Endothelial cell of umbilical vein (primary cell): ENCODE data around the gene DAP. TPM values are rescaled to one million over a fixed set of nuclear protein-coding genes. Genes with fewer than 3 reads are reported as not detected.

Source experiments
- BruUV-seq: library from RNA; stranded (reverse); fragments of 400-500 nt; replicated peaks from 2 replicates; lab custom pipeline; 2021; lab: Mats Ljungman, UMichigan
- CTCF ChIA-PET: fragments of 300-600, 350-600 bp; sonication (Branson Sonifier 250); formaldehyde crosslinking; loops from one replicate; lab custom pipeline; 2021; ENCODE audit warnings: antibody characterized with exemption, inconsistent platforms; lab: Charles Lee
- POLR2A ChIA-PET: fragments of 300-600, 350-600 bp; sonication (Branson Sonifier 250); formaldehyde crosslinking; loops from one replicate; lab custom pipeline; 2021; ENCODE audit warnings: antibody characterized with exemption, inconsistent platforms; lab: Charles Lee
- DNase-seq: peaks from one replicate; pipeline ENCODE4 v3.0.0-alpha.2; 2011; ENCODE audit warnings: low read depth, low spot score
- FAIRE-seq: peaks from 2 replicates; lab custom pipeline; 2011; peaks lifted over from hg19 to GRCh38; lab: Jason Lieb, UNC
- H2AFZ ChIP-seq: 2 replicates; pipeline ENCODE4 v1.6.0; 2012; ENCODE audit warnings: low read depth, low read length, control low read depth, inconsistent platforms
- H3K27ac ChIP-seq: 2 replicates; pipeline ENCODE4 v1.5.1; 2011; ENCODE audit warnings: low read depth, mild to moderate bottlenecking, control low read depth, low read length, moderate library complexity; ENCODE audit not compliant: insufficient read depth
- H3K27me3 ChIP-seq, 2 experiments: 2 replicates each; pipeline versions ENCODE4 v1.6.0 to v1.6.1; 2011; ENCODE audit warnings: low read length in 2 of 2, mixed read lengths in 1 of 2; ENCODE audit not compliant: control insufficient read depth in 2 of 2, insufficient read depth in 2 of 2
- H3K36me3 ChIP-seq, 2 experiments: 2 replicates in 1 of 2; 3 replicates in 1 of 2; pipeline ENCODE4 v1.5.1; 2011; ENCODE audit warnings: low read length in 2 of 2, mild to moderate bottlenecking in 1 of 2, moderate library complexity in 1 of 2; ENCODE audit not compliant: control insufficient read depth in 2 of 2, insufficient read depth in 2 of 2; ENCODE audit errors: extremely low read depth in 1 of 2
- H3K4me1 ChIP-seq: 3 replicates; pipeline ENCODE4 v1.5.1; 2011; ENCODE audit warnings: mild to moderate bottlenecking, low read length; ENCODE audit not compliant: control insufficient read depth, insufficient read depth; ENCODE audit errors: extremely low read depth
- H3K4me2 ChIP-seq: 2 replicates; pipeline ENCODE4 v1.6.1; 2011; ENCODE audit warnings: low read length, control low read depth, mixed read lengths; ENCODE audit not compliant: insufficient read depth
- H3K4me3 ChIP-seq, 3 experiments: fragments of 200-600 bp in 1 of 3; sonication (generic), shearing (Covaris generic) in 1 of 3; replicated peaks in 1 of 3; 2 replicates each; pipeline ENCODE4 v1.5.1; 2011 to 2016; ENCODE audit warnings: control low read depth in 3 of 3, low read length in 3 of 3, mild to moderate bottlenecking in 2 of 3, inconsistent platforms in 1 of 3, low read depth in 1 of 3, moderate library complexity in 1 of 3; ENCODE audit not compliant: insufficient read depth in 1 of 3
- H3K79me2 ChIP-seq: 2 replicates; pipeline ENCODE4 v1.6.0; 2012; ENCODE audit warnings: low read length, inconsistent platforms; ENCODE audit not compliant: control insufficient read depth, insufficient read depth
- H3K9ac ChIP-seq: replicated peaks from 2 replicates; pipeline ENCODE3; 2011; ENCODE audit warnings: low read length, control low read depth; ENCODE audit not compliant: insufficient read depth; ENCODE audit errors: extremely low read depth
- H3K9me1 ChIP-seq: replicated peaks from 3 replicates; pipeline ENCODE4 v1.6.0; 2011; ENCODE audit warnings: mild to moderate bottlenecking, low read length; ENCODE audit not compliant: control insufficient read depth, insufficient read depth; ENCODE audit errors: extremely low read depth
- H3K9me3 ChIP-seq: replicated peaks from 2 replicates; pipeline ENCODE4 v1.5.1; 2012; ENCODE audit warnings: low read length, inconsistent platforms; ENCODE audit not compliant: control insufficient read depth, insufficient read depth
- H4K20me1 ChIP-seq: replicated peaks from 2 replicates; pipeline ENCODE3; 2011; ENCODE audit warnings: mild to moderate bottlenecking, low read length; ENCODE audit not compliant: control insufficient read depth, insufficient read depth; ENCODE audit errors: extremely low read depth
- EZH2 ChIP-seq: IDR thresholded peaks from 2 replicates; pipeline ENCODE4 v1.6.1; 2012; ENCODE audit warnings: borderline replicate concordance, low read depth, mild to moderate bottlenecking, moderate library complexity, low read length, inconsistent platforms; ENCODE audit not compliant: severe bottlenecking
- FOS ChIP-seq: IDR thresholded peaks from 2 replicates; pipeline ENCODE4 v1.6.1; 2011; ENCODE audit warnings: mild to moderate bottlenecking, low read length, moderate library complexity, borderline replicate concordance; ENCODE audit not compliant: insufficient read depth
- GATA2 ChIP-seq: IDR thresholded peaks from 2 replicates; pipeline ENCODE4 v1.7.0; 2011; ENCODE audit warnings: low read depth, mild to moderate bottlenecking, moderate library complexity, mixed read lengths, low read length; ENCODE audit not compliant: insufficient read length, insufficient read depth
- JUN ChIP-seq: IDR thresholded peaks from 2 replicates; pipeline ENCODE4 v1.6.1; 2011; ENCODE audit warnings: borderline replicate concordance, low read depth; ENCODE audit not compliant: insufficient read length, insufficient read depth
- MYC ChIP-seq: IDR thresholded peaks from one replicate; pipeline ENCODE4 v1.6.1; 2011; ENCODE audit warnings: mild to moderate bottlenecking, low read depth, low read length
- POLR2A ChIP-seq: IDR thresholded peaks from 2 replicates; pipeline ENCODE4 v1.6.1; 2012; ENCODE audit warnings: low read depth, mild to moderate bottlenecking, control low read depth, low read length
- POLR2AphosphoS5 ChIP-seq: IDR thresholded peaks from 2 replicates; pipeline ENCODE4 v1.6.1; 2012; ENCODE audit warnings: low read depth, mild to moderate bottlenecking, control low read depth, low read length, moderate library complexity; ENCODE audit not compliant: insufficient read depth
- dilution Hi-C: fragments of 300-500 bp; cut with MboI; formaldehyde crosslinking; loops from one replicate; pipeline ENCODE4 v1.15.0; 2019; ENCODE audit warnings: low sequenced_read_pairs; ENCODE audit not compliant: extremely low pct_ligation_motif_present
- intact Hi-C: fragments of 100-400 bp; cut with micrococcal nuclease; formaldehyde crosslinking; loops from one replicate; pipeline ENCODE4 v1.10.0; 2022
- polyA plus RNA-seq, 4 experiments: library from polyadenylated mRNA; depleted of rRNA in 3 of 4; stranded (reverse) in 3 of 4; unstranded in 1 of 4; fragments of >200 nt; gene quantifications; 2 replicates each; pipeline versions ENCODE4 v1.2.1 to v1.2.3, GENCODE V29; 2011 to 2012; ENCODE audit warnings: missing spikeins in 1 of 4
- total RNA-seq: library from RNA; stranded (reverse); gene quantifications from 2 replicates; pipeline ENCODE4 v1.2.3, GENCODE V29; 2021
- TF ChIP-seq, protein P1 (sequence below): IDR thresholded peaks from 2 replicates; pipeline ENCODE4 v1.6.1; 2011; ENCODE audit not compliant: insufficient read depth, insufficient read length
- TF ChIP-seq, protein P2 (sequence below), 2 donors: IDR thresholded peaks; 1 replicate in 1 of 2; 2 replicates in 1 of 2; pipeline ENCODE4 v1.5.1; 2011; ENCODE audit warnings: low read length in 2 of 2, mild to moderate bottlenecking in 2 of 2, moderate library complexity in 2 of 2, control low read depth in 1 of 2, inconsistent platforms in 1 of 2, low read depth in 1 of 2; ENCODE audit not compliant: insufficient read depth in 1 of 2; ENCODE audit errors: extremely low read depth in 1 of 2

Gene DAP
- total and polyA plus RNA-seq, 2 donors (not counting 3 experiments of a cell fraction or from before 2014, with no cell fraction given) = 79.8 to 188 TPM

DNA sequence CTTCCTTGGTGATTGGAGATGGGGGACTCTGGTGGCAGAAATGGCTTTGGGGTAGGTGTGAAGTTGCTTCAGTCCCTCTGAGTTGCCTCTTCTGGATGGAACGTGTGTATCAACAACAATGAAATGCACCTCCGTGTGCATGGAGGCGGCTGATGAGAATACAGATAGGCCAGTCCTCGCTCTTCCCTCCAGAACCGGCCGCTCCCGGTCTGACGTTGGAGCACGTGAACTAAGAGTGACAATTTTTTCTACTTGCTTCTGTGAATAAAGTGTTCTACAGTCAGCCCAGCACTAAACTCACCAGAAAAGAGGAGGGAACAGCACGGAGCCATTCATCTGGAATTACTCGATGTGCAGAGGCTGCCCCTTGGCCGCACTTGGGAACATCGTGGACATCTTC lies 106.5 kb downstream of the DAP start:
- BruUV-seq = no TSS peak
- H3K79me2 ChIP-seq = no peaks in the 10 kb centered on the region
- TF ChIP-seq GATA2 (no peak), MYC (no peak), POLR2A (no peak), EZH2 (no peak), POLR2AphosphoS5 (no peak), JUN (no peak), FOS (no peak)
- TF ChIP-seq, protein P1, sequence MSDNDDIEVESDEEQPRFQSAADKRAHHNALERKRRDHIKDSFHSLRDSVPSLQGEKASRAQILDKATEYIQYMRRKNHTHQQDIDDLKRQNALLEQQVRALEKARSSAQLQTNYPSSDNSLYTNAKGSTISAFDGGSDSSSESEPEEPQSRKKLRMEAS = no peak
- TF ChIP-seq, protein P2, sequence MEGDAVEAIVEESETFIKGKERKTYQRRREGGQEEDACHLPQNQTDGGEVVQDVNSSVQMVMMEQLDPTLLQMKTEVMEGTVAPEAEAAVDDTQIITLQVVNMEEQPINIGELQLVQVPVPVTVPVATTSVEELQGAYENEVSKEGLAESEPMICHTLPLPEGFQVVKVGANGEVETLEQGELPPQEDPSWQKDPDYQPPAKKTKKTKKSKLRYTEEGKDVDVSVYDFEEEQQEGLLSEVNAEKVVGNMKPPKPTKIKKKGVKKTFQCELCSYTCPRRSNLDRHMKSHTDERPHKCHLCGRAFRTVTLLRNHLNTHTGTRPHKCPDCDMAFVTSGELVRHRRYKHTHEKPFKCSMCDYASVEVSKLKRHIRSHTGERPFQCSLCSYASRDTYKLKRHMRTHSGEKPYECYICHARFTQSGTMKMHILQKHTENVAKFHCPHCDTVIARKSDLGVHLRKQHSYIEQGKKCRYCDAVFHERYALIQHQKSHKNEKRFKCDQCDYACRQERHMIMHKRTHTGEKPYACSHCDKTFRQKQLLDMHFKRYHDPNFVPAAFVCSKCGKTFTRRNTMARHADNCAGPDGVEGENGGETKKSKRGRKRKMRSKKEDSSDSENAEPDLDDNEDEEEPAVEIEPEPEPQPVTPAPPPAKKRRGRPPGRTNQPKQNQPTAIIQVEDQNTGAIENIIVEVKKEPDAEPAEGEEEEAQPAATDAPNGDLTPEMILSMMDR (IDR thresholded peaks at IDR 0.05; ENCODE audit: extremely low read depth in 1 of 2, insufficient read depth in 1 of 2, low read depth in 1 of 2, low read length in 2 of 2) = no peak
- intact Hi-C loops (no loop called here), dilution Hi-C loops (no loop called here)
- FAIRE-seq = no peak
- H3K9me1 ChIP-seq = no peaks in the 10 kb centered on the region
- H3K36me3 ChIP-seq = no peaks in the 10 kb centered on the region
- H3K4me2 ChIP-seq = no peak overlapping the region
- H3K9me3 ChIP-seq = no peaks in the 10 kb centered on the region
- POLR2A ChIA-PET = no interaction called here
- no peaks in the 10 kb centered on the region for H3K4me1 ChIP-seq
- H3K4me3 ChIP-seq = no peak overlapping the region
- CTCF ChIA-PET = no interaction called here
- H3K27me3 ChIP-seq = no peaks in the 10 kb centered on the region
- H2AFZ ChIP-seq = no peak overlapping the region
- no peak for DNase-seq
- no peaks in the 10 kb centered on the region for H4K20me1 ChIP-seq
- no peak overlapping the region for H3K27ac ChIP-seq
- no peak overlapping the region for H3K9ac ChIP-seq
